Astrocyte (in vitro differentiated cells and primary cell): ENCODE measurements around the gene YPEL5. TPM values are rescaled to one million over a fixed set of nuclear protein-coding genes. Genes with fewer than 3 reads are reported as not detected.

Source experiments
- DNase-seq: peaks from one replicate; pipeline ENCODE4 v3.0.0-alpha.2; 2010; ENCODE audit warnings: low read depth
- FAIRE-seq: peaks from 2 replicates; lab custom pipeline; 2011; peaks lifted over from hg19 to GRCh38; lab: Jason Lieb, UNC
- H2AFZ ChIP-seq: 2 replicates; pipeline ENCODE4 v1.6.0; 2012; ENCODE audit warnings: low read depth, low read length, inconsistent platforms
- H3K27ac ChIP-seq: 2 replicates; pipeline ENCODE4 v1.5.1; 2011; ENCODE audit warnings: low read depth, low read length, inconsistent platforms
- H3K27me3 ChIP-seq: 2 replicates; pipeline ENCODE4 v1.6.0; 2011; ENCODE audit warnings: low read length, inconsistent platforms; ENCODE audit not compliant: insufficient read depth
- H3K36me3 ChIP-seq: 2 replicates; pipeline ENCODE4 v1.5.1; 2011; ENCODE audit warnings: low read length, inconsistent platforms; ENCODE audit not compliant: insufficient read depth
- H3K4me1 ChIP-seq: 2 replicates; pipeline ENCODE4 v1.5.1; 2011; ENCODE audit warnings: low read length, inconsistent platforms; ENCODE audit not compliant: insufficient read depth
- H3K4me2 ChIP-seq: 2 replicates; pipeline ENCODE4 v1.6.0; 2012; ENCODE audit warnings: low read length, inconsistent platforms
- H3K4me3 ChIP-seq: 2 replicates; pipeline ENCODE4 v1.5.1; 2011; ENCODE audit warnings: low read depth, mild to moderate bottlenecking, low read length, inconsistent platforms; ENCODE audit not compliant: insufficient read depth
- H3K79me2 ChIP-seq: 2 replicates; pipeline ENCODE4 v1.6.0; 2012; ENCODE audit warnings: mild to moderate bottlenecking, low read length, inconsistent platforms; ENCODE audit not compliant: insufficient read depth
- H3K9ac ChIP-seq: 2 replicates; pipeline ENCODE4 v1.6.0; 2012; ENCODE audit warnings: mild to moderate bottlenecking, low read length, inconsistent platforms
- H3K9me3 ChIP-seq: 2 replicates; pipeline ENCODE4 v1.5.1; 2012; ENCODE audit warnings: low read depth, mild to moderate bottlenecking, low read length, inconsistent platforms; ENCODE audit not compliant: insufficient read depth
- H4K20me1 ChIP-seq: 2 replicates; pipeline ENCODE4 v1.6.0; 2012; ENCODE audit warnings: low read length, inconsistent platforms; ENCODE audit not compliant: insufficient read depth
- H3K27ac Mint-ChIP-seq: one replicate; pipeline ENCODE4 v1.8.0; 2021; ENCODE audit warnings: mild to moderate bottlenecking, mixed read lengths; ENCODE audit not compliant: unreplicated experiment
- H3K27me3 Mint-ChIP-seq: one replicate; pipeline ENCODE4 v1.8.0; 2021; ENCODE audit warnings: low read depth, mixed read lengths; ENCODE audit not compliant: unreplicated experiment
- H3K36me3 Mint-ChIP-seq: one replicate; pipeline ENCODE4 v1.8.0; 2021; ENCODE audit warnings: low read depth, mixed read lengths; ENCODE audit not compliant: unreplicated experiment
- H3K4me1 Mint-ChIP-seq: one replicate; pipeline ENCODE4 v1.8.0; 2021; ENCODE audit warnings: low read depth, mixed read lengths; ENCODE audit not compliant: unreplicated experiment
- H3K4me3 Mint-ChIP-seq: one replicate; pipeline ENCODE4 v1.8.0; 2021; ENCODE audit warnings: mild to moderate bottlenecking, moderate library complexity, mixed read lengths; ENCODE audit not compliant: unreplicated experiment
- H3K9me3 Mint-ChIP-seq: one replicate; pipeline ENCODE4 v1.8.0; 2021; ENCODE audit warnings: mild to moderate bottlenecking, mixed read lengths; ENCODE audit not compliant: unreplicated experiment
- EZH2 ChIP-seq: IDR thresholded peaks from 2 replicates; pipeline ENCODE4 v1.6.1; 2012; ENCODE audit warnings: mild to moderate bottlenecking, low read length, inconsistent platforms; ENCODE audit not compliant: insufficient read depth
- total RNA-seq: library from RNA; stranded (reverse); gene quantifications from 2 replicates; pipeline ENCODE4 v1.2.1, GENCODE V29; 2021
- TF ChIP-seq, protein P1 (sequence below): IDR thresholded peaks from 2 replicates; pipeline ENCODE4 v1.5.1; 2011; ENCODE audit warnings: low read depth, mild to moderate bottlenecking, inconsistent platforms, low read length, moderate library complexity; ENCODE audit not compliant: insufficient read depth

YPEL5 gene
- total RNA-seq, 1 donor from 2014 or later: 149 TPM

- Histone ChIP-seq H3K4me3 (no peak overlapping the region), H2AFZ (no peak overlapping the region), H3K27me3 (peaks cover 4% of the 10 kb centered on the region), H3K79me2 (no peaks in the 10 kb centered on the region), H4K20me1 (no peaks in the 10 kb centered on the region), H3K27ac (no peak overlapping the region), H3K4me1 (no peaks in the 10 kb centered on the region), H3K9ac (no peak overlapping the region), H3K36me3 (no peaks in the 10 kb centered on the region), H3K4me2 (no peak overlapping the region), H3K9me3 (no peaks in the 10 kb centered on the region)
- DNase-seq (no peak), FAIRE-seq (no peak)
- H3K27me3 Mint-ChIP-seq: peaks cover 23% of the 10 kb centered on the region
- no peaks in the 10 kb centered on the region for H3K4me1 Mint-ChIP-seq
- H3K9me3 Mint-ChIP-seq: no peaks in the 10 kb centered on the region
- TF ChIP-seq, protein P1, sequence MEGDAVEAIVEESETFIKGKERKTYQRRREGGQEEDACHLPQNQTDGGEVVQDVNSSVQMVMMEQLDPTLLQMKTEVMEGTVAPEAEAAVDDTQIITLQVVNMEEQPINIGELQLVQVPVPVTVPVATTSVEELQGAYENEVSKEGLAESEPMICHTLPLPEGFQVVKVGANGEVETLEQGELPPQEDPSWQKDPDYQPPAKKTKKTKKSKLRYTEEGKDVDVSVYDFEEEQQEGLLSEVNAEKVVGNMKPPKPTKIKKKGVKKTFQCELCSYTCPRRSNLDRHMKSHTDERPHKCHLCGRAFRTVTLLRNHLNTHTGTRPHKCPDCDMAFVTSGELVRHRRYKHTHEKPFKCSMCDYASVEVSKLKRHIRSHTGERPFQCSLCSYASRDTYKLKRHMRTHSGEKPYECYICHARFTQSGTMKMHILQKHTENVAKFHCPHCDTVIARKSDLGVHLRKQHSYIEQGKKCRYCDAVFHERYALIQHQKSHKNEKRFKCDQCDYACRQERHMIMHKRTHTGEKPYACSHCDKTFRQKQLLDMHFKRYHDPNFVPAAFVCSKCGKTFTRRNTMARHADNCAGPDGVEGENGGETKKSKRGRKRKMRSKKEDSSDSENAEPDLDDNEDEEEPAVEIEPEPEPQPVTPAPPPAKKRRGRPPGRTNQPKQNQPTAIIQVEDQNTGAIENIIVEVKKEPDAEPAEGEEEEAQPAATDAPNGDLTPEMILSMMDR: no peak
- TF ChIP-seq EZH2: no peak
- no peak overlapping the region for H3K4me3 Mint-ChIP-seq
- no peak overlapping the region for H3K27ac Mint-ChIP-seq
- H3K36me3 Mint-ChIP-seq: no peaks in the 10 kb centered on the region
These were observed 62.4 kb downstream of the YPEL5 start for GRCh38 chr2:30209227-30209626.

Other genes starting within 250 kb of the YPEL5 start
- gene ALK, start 225.4 kb upstream of the YPEL5 start, total RNA-seq: 0.16 and 0.46 TPM in 2 replicates
- gene LBH, start 84.5 kb downstream of the YPEL5 start, total RNA-seq: 51.7 and 63.7 TPM in 2 replicates